D721Med (cell line): ENCODE measurements around the gene NOL4L.
A peak's percentile ranks its signal among the peaks of the same experiment; 100 is the strongest.

Experiments
- DNase-seq: peaks from one replicate; pipeline ENCODE4 v3.0.0; 2011; ENCODE audit warnings: low spot score; ENCODE audit not compliant: insufficient read length
- FAIRE-seq: peaks from 2 replicates; lab custom pipeline; 2011; peaks lifted over from hg19 to GRCh38; lab: Jason Lieb, UNC
- CTCF ChIP-seq: IDR thresholded peaks from 2 replicates; pipeline ENCODE4 v1.5.1; 2012; ENCODE audit warnings: mild to moderate bottlenecking, control low read depth; ENCODE audit not compliant: insufficient read depth; ENCODE audit errors: missing control alignments

NOL4L gene

GRCh38 chr20:32621891-32622584 is 36.9 kb upstream of the NOL4L start:
- DNase-seq (peak; percentile 49), FAIRE-seq (no peak)
- TF ChIP-seq CTCF: no peak

GRCh38 chr20:32621071-32621890 is 36.1 kb upstream of the NOL4L start:
- no peak for TF ChIP-seq CTCF
- DNase-seq (no peak), FAIRE-seq (no peak)

GRCh38 chr20:32619586-32619985 is 34.5 kb upstream of the NOL4L start:
- FAIRE-seq (no peak), DNase-seq (no peak)
- TF ChIP-seq CTCF: no peak

- TF ChIP-seq CTCF: no peak
- FAIRE-seq (no peak), DNase-seq (no peak)
These were observed 29.6 kb upstream of the NOL4L start for GRCh38 chr20:32614772-32615171.

- DNase-seq (no peak), FAIRE-seq (no peak)
- TF ChIP-seq CTCF: no peak
These were observed 29.2 kb upstream of the NOL4L start for GRCh38 chr20:32614303-32614702.

- DNase-seq (no peak), FAIRE-seq (no peak)
- TF ChIP-seq CTCF: no peak
These were observed 28.3 kb upstream of the NOL4L start for GRCh38 chr20:32613192-32614053.
